ENCODE results near the gene FAM187B.
"Not testable (repeated sequence)": the region's sequence is repeated elsewhere in the genome, so short reads cannot be mapped to it uniquely, and the experiment has no call there.

DNA sequence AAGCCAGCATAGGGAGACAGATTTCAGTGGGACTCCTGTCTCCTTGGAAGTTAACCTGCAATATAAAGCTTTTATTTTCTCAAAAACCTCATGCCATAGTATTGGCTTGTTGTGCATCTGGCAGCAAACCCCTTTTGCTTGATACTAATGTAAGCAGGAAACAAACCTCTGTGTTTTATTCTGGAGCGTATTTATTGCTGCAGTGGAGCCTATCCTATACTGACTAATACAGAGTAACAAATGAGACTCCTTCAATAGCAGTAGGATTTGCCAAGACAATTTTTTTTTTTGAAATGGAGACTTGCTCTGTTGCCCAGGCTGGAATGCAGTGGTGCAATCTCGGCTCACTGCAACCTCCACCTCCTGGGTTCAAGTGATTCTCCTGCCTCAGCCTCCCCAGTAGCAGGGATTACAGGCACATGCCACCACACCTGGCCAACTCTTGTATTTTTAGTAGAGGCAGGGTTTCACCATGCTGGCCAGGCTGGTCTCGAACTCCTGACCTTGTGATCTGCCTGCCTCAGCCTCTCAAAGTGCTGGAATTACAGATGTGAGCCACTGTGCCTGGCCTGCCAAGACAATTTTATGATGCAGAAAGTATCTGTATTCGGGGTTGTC is 7.5 kb downstream of the FAM187B start:
- not testable (repeated sequence) for TF ChIP-seq POLR2A, POLR2AphosphoS5 (IDR thresholded peaks at IDR 0.05)
- TF ChIP-seq, protein P1, sequence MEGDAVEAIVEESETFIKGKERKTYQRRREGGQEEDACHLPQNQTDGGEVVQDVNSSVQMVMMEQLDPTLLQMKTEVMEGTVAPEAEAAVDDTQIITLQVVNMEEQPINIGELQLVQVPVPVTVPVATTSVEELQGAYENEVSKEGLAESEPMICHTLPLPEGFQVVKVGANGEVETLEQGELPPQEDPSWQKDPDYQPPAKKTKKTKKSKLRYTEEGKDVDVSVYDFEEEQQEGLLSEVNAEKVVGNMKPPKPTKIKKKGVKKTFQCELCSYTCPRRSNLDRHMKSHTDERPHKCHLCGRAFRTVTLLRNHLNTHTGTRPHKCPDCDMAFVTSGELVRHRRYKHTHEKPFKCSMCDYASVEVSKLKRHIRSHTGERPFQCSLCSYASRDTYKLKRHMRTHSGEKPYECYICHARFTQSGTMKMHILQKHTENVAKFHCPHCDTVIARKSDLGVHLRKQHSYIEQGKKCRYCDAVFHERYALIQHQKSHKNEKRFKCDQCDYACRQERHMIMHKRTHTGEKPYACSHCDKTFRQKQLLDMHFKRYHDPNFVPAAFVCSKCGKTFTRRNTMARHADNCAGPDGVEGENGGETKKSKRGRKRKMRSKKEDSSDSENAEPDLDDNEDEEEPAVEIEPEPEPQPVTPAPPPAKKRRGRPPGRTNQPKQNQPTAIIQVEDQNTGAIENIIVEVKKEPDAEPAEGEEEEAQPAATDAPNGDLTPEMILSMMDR (IDR thresholded peaks at IDR 0.05): not testable (repeated sequence)

Data from gastroesophageal sphincter (tissue), 3 donors.